ENCODE results near the gene PGRMC2.
"Not testable (repeated sequence)": the region's sequence is repeated elsewhere in the genome, so short reads cannot be mapped to it uniquely, and the experiment has no call there.

Gene PGRMC2

DNA sequence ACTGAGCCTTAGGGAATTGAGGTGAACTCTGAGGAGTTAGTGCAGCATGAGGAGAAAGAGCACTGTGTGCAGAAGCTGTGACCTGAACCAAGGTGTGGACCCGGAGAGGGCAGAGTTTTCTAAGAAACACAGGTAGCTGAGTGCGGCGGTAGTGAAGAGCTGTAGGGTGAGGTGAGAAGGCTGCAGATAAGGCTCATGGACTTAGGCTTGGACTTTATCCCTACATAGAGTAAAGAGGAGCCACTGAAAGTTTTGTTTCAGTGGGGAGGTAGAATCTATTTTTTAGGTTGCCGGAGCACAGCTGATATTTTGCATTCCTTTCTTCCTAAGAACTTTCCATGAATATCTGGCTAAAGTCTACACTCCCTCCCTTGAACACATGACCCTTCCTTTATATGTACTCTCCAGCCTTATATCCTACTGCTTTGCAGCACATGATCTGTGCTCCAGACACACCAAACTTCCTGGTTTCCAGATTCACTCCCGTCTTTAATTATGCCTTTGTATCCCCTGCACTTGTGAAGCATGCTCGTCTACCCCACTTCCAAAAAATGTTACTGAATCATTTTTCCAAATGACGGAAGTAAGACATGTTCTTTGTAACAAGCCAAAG is 10.6 kb upstream of the PGRMC2 start:
- DNase-seq: no peak

DNA sequence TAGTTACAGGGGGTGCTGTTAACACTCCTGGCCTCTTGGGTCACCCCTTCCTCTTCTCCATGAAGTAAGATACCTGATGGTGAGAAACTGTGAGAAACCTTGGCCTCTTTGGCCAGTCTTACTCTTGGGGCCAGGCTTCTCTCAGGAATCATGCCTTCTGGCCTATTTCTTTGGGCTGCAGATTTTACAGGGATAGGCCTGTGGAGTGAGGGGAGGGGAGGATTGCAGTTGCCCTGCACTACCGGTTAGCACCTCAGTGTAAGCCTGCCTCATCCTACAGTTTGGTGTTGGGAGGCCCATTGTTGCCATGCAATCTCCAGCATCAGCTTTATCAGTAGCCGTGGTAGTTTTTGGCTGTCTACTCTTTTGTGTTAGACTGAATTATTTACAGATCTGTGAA is 7.6 kb upstream of the PGRMC2 start:
- no peak for DNase-seq

DNA sequence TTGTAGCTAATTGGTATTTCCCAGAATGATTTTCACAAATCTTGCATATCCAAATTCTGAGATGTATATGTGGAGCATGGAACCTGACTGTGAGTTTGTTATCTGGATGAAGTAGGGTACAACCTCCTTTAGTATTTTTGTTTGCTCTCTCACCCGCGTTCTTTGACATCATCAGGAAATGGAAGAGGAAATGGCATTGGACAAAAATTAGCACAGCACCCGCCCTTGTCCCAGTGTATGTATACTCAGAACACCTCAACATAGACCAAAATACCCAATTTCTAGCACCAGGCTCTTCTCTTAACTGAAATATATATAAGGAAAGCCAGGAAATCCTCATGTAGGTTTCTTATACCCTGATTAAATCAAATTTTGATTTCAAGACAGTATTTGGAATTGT is 6.9 kb upstream of the PGRMC2 start:
- DNase-seq: no peak

DNA sequence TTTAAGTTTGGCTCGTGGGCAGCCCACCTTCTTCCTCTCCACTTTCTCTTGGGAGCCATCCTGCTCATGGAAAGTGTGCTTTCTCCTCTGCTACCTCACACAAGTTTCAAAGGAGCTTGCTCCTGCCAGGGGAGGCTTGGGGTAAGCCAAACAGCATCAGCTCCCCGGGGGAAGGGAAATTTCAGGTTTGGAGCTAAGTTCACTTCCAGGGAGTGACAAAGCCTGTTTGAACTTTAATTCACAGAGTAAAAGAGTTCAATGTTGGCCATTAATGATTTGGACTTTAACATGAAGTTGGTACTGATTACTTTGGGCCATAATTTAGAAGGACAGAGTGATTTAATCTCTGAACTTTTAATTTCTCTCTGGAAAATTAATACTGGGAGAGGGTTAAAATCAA is 4.7 kb upstream of the PGRMC2 start:
- DNase-seq: no peak

DNA sequence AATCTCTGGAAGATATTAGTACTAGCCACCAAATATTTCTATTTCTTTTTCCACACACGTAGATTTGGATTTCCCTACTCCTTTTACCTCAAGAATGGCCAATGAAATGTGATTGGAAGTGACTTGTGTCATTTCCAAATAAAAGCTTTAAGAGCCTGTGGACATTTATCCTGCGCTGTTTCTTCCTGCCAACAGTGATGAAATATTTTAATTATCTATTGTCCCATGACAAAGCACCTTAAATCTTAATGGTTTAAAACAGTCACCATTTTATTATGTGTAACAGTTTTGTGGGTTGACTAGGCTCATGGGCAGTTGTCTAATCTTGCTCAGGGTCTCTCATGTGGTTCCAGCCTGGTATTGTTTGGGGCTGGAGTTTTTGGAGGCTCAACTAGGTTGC is 3.5 kb upstream of the PGRMC2 start:
- DNase-seq: no peak

DNA sequence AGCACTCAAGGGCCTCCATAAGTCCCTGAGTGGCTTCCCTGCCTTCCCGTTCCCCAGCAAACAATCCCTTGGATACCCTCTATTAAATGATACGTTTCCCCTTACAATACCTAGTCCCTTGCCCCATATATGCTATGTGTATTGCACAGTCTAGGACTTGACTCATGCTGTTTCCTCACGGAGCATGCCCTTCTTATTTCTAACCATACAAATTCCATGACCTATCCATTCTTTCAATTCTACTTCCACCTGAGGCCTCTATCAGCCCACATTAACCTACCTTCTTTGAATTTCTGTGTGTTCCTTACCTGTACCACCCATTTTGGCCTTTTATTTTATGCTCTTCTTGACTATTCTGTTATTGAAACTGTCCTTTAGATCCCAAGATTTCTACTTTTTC is 2.9 kb upstream of the PGRMC2 start:
- DNase-seq: no peak

DNA sequence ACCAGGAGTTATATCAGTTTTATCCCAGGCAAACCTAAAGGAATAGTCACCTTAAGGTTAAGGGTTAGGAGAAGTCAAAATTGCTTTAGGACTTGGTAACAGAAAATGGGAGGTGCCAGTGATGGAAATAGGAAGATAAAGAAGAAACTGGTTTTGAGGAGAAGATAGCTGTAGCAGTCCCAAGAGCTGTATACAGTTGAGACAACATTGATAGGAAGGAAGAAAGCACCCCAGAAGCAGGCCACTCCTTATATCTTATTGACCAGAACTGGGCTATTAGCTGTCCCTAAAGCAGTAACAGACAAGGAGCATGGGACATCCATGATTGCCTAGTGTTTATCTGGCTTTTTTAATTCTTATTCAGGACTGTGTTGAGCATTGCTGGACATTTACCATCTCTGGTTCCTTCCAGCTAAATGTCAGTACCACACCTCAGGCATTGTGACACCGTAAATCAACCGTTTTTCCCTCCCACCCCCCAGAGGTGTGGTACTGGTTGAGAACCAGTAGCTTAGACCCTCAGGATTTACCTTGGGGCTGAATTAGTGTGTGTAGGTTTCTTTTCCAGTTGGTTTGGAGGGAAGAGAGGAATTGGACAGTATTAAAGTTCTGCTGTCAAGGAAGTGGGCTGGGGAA is 2.0 kb upstream of the PGRMC2 start:
- DNase-seq: no peak

GRCh38 chr4:128288689-128289106 is 1.1 kb upstream of the PGRMC2 start:
- DNase-seq: peak; percentile 39

- DNase-seq: peak; percentile 99
Observed at GRCh38 chr4:128287871-128288688, 467 bp upstream of the PGRMC2 start.

- peak; percentile 50 for DNase-seq
Observed at GRCh38 chr4:128286474-128287058, 1.0 kb downstream of the PGRMC2 start.

DNA sequence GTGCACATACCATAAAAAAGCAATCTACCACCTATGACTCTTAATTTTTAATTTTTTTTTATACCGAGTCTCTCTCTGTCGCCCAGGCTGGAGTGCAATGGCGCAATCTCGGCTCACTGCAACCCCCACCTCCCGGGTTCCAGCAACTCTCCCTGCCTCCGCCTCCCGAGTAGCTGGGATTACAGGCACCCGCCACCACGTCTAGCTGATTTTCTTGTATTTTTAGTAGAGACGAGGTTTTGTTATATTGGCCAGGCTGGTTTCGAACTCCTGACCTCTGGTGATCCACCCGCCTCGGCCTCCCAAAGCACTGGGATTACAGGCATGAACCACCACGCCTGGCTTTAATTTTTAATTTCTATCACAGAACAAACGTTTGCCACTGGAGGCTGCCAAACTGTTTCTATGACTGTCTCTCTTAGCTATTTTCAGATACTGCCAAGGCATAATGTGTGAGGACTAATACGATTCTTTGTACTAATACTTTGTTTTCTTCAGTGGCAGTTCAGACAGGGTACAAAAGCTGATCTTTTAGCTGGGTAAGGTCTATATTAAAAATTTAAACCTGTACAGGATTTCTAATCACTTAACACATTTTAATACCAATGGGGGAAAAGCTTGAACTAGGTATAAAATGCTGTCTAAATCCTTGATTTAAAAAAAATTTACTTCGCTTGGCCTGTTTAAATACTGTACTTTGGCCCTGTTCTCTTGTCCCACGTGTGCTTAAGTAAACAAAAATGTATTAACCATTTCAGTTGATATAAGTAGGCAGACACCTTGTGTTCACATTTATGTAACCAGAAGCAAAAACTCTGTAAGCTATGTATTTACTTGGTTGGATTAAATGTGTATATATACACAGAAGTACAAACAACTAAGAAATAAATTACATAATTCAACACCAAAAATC is 2.3 kb downstream of the PGRMC2 start:
- DNase-seq: no peak

GRCh38 chr4:128284317-128284716 is 3.3 kb downstream of the PGRMC2 start:
- DNase-seq: no peak

- no peak for DNase-seq
Observed at GRCh38 chr4:128283071-128283470, 4.5 kb downstream of the PGRMC2 start.

GRCh38 chr4:128282516-128282915 is 5.1 kb downstream of the PGRMC2 start:
- no peak for DNase-seq

DNA sequence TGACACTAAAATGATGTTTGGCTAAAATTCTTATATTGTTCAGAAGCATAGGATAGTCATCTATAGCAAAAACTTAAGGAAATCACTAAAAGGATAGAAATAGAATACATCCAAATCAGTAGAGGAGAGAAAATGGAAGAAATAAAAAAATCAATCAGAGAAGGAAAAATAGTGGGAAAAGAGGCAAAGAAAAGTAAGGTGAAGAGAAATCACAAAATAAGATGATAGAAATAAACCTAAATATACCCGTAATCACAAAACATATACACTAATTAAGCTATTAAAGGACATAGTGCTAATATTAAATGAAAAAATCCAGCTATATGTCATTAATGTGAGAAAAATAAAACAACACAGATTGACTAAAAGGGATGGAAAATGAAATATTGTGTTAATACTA is 6.3 kb downstream of the PGRMC2 start:
- DNase-seq: no peak

GRCh38 chr4:128279624-128280225 is 7.9 kb downstream of the PGRMC2 start:
- DNase-seq: no peak

DNA sequence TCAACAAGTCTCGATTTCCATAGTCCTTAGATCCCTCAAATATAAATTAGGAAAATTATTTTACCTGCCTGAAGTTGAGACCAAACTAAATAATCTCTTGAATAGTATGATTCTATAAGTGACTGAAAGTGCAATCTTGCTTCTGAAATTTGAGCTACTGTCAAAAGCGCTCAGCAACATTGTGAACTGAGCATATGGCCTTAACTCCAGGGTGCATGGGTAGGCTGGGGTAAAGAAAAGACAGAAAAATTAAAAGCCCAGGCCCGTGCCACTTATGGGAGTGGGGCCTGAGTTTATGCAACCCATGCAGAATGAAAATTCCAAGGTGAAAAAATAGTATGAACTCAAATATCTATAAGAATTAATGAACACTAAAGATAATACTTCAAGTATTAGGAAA is 9.8 kb downstream of the PGRMC2 start:
- DNase-seq: no peak

DNA sequence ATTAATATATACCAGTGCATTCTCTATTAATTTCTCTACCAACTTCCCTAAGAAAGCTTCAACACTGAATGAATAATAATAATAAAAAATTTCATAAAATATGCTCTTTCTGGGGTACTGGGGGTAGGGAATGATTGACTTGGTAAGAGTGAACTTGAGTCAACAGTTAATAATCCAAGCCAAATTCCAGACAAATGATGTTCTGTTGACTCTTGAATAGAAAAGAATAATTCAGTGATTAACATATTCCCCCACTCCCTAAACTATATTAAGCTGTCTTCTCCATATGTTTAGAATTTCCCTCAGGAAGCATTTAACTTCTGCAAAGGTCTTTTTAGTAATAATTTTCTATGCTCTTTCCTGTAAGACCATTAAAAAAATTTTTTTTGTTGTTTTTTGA is 12.3 kb downstream of the PGRMC2 start:
- no peak for DNase-seq

DNA sequence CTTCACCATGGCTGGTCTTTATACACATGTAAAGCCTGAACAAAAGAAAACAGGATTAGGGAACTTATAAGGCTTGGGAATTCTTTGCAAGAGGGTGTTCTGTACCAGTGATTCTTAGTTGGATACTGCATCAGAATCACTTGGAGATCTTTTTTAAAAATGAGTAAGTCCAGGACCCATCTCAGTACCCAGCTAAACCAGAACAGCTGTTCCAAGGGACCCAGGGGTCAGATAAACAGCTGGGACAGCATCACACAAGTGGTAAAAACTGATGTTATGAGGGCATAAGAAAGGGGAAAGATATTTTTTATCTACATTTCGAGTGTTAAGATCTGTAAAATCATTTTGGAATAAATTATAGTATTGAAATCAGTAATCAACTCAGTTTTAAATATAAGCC is 16.1 kb downstream of the PGRMC2 start:
- DNase-seq: no peak

- DNase-seq: no peak
Observed at GRCh38 chr4:128268970-128269369, 18.6 kb downstream of the PGRMC2 start.

DNA sequence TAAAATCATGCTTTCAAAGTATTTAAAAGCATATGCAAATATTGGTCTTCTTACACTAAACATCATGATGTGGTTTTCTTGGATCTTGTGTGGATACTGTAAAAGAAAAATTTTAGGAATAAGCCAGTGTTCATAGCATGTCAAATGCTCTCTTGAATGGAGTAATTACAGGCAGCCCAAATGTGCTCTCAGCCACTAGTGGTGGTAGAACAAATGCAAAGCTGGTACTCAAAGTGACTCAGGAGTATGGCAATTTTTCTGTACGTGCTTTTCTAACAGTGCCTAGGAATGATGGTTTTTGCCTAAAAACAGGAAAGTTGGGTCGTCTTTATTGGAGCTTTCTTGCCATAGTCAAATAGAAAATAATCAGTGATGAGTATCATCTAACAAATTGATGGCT is 19.9 kb downstream of the PGRMC2 start:
- no peak for DNase-seq

GRCh38 chr4:128267171-128267570 is 20.4 kb downstream of the PGRMC2 start:
- DNase-seq: not testable (repeated sequence)

All from activated CD4-positive, alpha-beta T cell treated with anti-CD3 and anti-CD28 coated beads, Interleukin-2, Interleukin-6, amounts not matched to agents 100 ng/mL and 50 ng/mL, durations not matched to agents 16 hours and 8 hours (primary cell).